BJ (cell line): ENCODE measurements around the gene CAMKMT. TPM values are rescaled to one million over a fixed set of nuclear protein-coding genes. Genes with fewer than 3 reads are reported as not detected.

Experiments used
- CTCF ChIA-PET: fragments of 350-600 bp; formaldehyde crosslinking; extraction: SDS; loops from one replicate; lab custom pipeline; 2021; ENCODE audit warnings: antibody characterized with exemption, inconsistent platforms; lab: Yijun Ruan, JAX
- POLR2A ChIA-PET: fragments of 300-600 bp; sonication (Branson Sonifier 250); formaldehyde crosslinking; extraction: SDS; loops from one replicate; lab custom pipeline; 2021; ENCODE audit warnings: antibody characterized with exemption; lab: Charles Lee
- DNase-seq: peaks from one replicate; pipeline ENCODE4 v3.0.0-alpha.2; 2011; ENCODE audit warnings: low read depth
- H3K27me3 ChIP-seq: 2 replicates; pipeline ENCODE4 v1.6.0; 2011; ENCODE audit warnings: low read length; ENCODE audit not compliant: control insufficient read depth, insufficient read depth
- H3K36me3 ChIP-seq: 2 replicates; pipeline ENCODE4 v1.5.1; 2011; ENCODE audit warnings: low read length; ENCODE audit not compliant: control insufficient read depth, insufficient read depth
- H3K4me3 ChIP-seq: 2 replicates; pipeline ENCODE4 v1.5.1; 2011; ENCODE audit warnings: low read depth, mild to moderate bottlenecking, control low read depth, low read length
- CTCF ChIP-seq: IDR thresholded peaks from 2 replicates; pipeline ENCODE4 v1.5.1; 2011; ENCODE audit warnings: low read depth, mild to moderate bottlenecking, control low read depth, inconsistent platforms, low read length, moderate library complexity; ENCODE audit not compliant: insufficient read depth
- polyA plus RNA-seq: library from polyadenylated mRNA; depleted of rRNA; stranded (reverse); fragments of >200 nt; gene quantifications from 2 replicates; pipeline ENCODE4 v1.2.3, GENCODE V29; 2011

Gene CAMKMT
- polyA plus RNA-seq, 1 experiment = 2.0 TPM

- DNase-seq = no peak
- Histone ChIP-seq H3K4me3 (no peak overlapping the region), H3K27me3 (no peaks in the 10 kb centered on the region), H3K36me3 (no peaks in the 10 kb centered on the region)
- CTCF ChIA-PET = interaction anchor here (0.6 to 1.1 kb wide), 2 partner anchors 81 to 146 kb away, joined by 3 read pairs; no protein-coding TSS in a partner anchor
- POLR2A ChIA-PET = no interaction called here
- peak; percentile 12; the same call in 1 of the 2 replicates for TF ChIP-seq CTCF
These were observed 262.0 kb downstream of the CAMKMT start for GRCh38 chr2:44623622-44624351.

GRCh38 chr2:44628297-44628696 is 266.6 kb downstream of the CAMKMT start:
- POLR2A ChIA-PET = no interaction called here
- DNase-seq = no peak
- no peaks in the 10 kb centered on the region for H3K27me3 ChIP-seq
- no peaks in the 10 kb centered on the region for H3K36me3 ChIP-seq
- no peak for TF ChIP-seq CTCF
- CTCF ChIA-PET = no interaction called here
- no peak overlapping the region for H3K4me3 ChIP-seq

GRCh38 chr2:44632931-44633689 is 271.4 kb downstream of the CAMKMT start:
- no peaks in the 10 kb centered on the region for H3K27me3 ChIP-seq
- no peaks in the 10 kb centered on the region for H3K36me3 ChIP-seq
- POLR2A ChIA-PET = no interaction called here
- CTCF ChIA-PET = no interaction called here
- DNase-seq = no peak
- no peak for TF ChIP-seq CTCF
- no peak overlapping the region for H3K4me3 ChIP-seq

- CTCF ChIA-PET = interaction anchor here (1.1 kb wide), 1 partner anchor 17 kb away, joined by 3 read pairs; no protein-coding TSS in a partner anchor
- Histone ChIP-seq H3K4me3 (no peak overlapping the region), H3K36me3 (no peaks in the 10 kb centered on the region), H3K27me3 (no peaks in the 10 kb centered on the region)
- POLR2A ChIA-PET = no interaction called here
- no peak for TF ChIP-seq CTCF
- DNase-seq = no peak
These were observed 274.0 kb downstream of the CAMKMT start for GRCh38 chr2:44635725-44636124.

- Histone ChIP-seq H3K27me3 (no peaks in the 10 kb centered on the region), H3K4me3 (no peak overlapping the region), H3K36me3 (no peaks in the 10 kb centered on the region)
- no peak for DNase-seq
- TF ChIP-seq CTCF = no peak
- POLR2A ChIA-PET = no interaction called here
- CTCF ChIA-PET = no interaction called here
These were observed 276.9 kb downstream of the CAMKMT start for GRCh38 chr2:44638649-44639048.
